Activated CD4-positive, alpha-beta T cell treated with anti-CD3 and anti-CD28 coated beads, Interleukin-10, Interleukin-2, amounts not matched to agents 100 ng/mL and 50 ng/mL, durations not matched to agents 16 hours and 8 hours (primary cell): ENCODE measurements around the gene DENND1B.

Experiments
- DNase-seq: peaks from one replicate; pipeline ENCODE4 v3.0.0-alpha.2; 2020

The DENND1B gene

DNA sequence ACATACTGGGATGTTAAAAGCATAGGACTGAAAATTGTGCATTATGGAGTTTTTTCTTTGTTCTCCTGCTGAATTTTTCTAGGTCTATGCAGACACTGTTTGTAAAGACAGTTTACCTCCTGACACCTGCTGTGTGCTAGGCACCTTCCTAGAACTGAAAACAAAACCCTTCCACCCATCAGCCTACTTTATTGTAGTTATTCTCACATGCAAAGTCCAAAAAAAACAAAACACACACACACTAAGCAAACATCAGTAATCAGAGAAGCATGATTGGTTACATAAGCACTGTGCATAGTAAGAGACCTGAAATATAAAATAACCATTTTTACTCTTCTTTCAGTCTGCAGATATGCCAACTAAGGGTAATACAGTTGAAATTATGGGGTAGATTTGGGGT lies 312.1 kb downstream of the DENND1B start:
- no peak for DNase-seq

GRCh38 chr1:197462539-197462938 lies 312.7 kb downstream of the DENND1B start:
- no peak for DNase-seq
